ENCODE results near the gene UPF3B. TPM values are rescaled to one million over a fixed set of nuclear protein-coding genes. Genes with fewer than 3 reads are reported as not detected.

Gene UPF3B
- total and polyA plus RNA-seq, 9 of the 15 experiments (the other 6 are each of a cell fraction or from before 2014, with no cell fraction given), result 17.6 to 57.0 (median 32.3) TPM

DNA sequence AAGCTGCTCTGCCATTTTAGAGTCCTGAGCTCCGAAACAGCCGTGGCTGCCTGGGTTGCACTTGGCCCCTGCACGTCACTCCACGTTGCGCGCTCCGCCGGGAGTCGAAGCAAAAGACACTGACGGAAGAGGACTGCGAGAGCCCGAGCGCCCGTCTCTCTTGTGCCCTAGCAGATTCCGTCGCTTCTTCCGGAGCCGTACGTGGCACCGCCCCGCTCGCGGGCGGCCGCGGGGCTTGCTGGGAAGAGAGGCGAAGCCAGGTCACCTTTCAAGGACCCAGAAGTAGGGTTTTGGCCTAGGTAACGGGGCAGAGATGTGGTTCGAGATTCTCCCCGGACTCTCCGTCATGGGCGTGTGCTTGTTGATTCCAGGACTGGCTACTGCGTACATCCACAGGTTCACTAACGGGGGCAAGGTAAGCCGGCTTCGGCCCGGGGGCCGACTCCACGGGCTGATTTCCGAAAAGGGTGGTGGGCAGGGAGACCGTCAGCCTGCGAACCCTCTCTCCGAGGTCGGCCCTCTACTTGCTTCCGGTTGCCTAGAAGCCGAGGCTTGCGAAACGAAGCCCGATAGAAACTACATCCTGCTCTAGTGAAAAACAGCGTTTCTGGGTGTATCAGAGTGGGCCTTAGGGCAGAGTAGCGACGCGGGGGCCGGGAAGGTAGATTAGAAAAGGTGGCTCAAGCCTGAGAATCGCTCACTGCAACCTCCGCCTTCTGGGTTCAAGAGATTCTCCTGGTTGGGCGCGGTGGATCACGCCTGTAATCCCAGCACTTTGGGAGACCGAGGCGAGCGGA, 19.0 kb upstream of the UPF3B start, which contains the start of the genes NDUFA1 and RNF113A (continued):
- TF ChIP-seq ZKSCAN3 (CRISPR knock-in tag; IDR thresholded peaks at IDR 0.05), result no peak
- TF ChIP-seq ZNF655 (CRISPR knock-in tag; IDR thresholded peaks at IDR 0.05), result no peak
- TF ChIP-seq ZBTB8A (IDR thresholded peaks at IDR 0.05; ENCODE audit: partially characterized antibody), result no peak
- no peak for TF ChIP-seq SNAPC5 (CRISPR knock-in tag; IDR thresholded peaks at IDR 0.05)
- TF ChIP-seq, protein P1, sequence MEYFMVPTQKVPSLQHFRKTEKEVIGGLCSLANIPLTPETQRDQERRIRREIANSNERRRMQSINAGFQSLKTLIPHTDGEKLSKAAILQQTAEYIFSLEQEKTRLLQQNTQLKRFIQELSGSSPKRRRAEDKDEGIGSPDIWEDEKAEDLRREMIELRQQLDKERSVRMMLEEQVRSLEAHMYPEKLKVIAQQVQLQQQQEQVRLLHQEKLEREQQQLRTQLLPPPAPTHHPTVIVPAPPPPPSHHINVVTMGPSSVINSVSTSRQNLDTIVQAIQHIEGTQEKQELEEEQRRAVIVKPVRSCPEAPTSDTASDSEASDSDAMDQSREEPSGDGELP (CRISPR knock-in tag; IDR thresholded peaks at IDR 0.05; ENCODE audit: borderline replicate concordance), result peak; percentile 52; the same call in 1 of the 2 replicates
- no peak for TF ChIP-seq PRPF4 (IDR thresholded peaks at IDR 0.05; ENCODE audit: insufficient read depth, low read depth, low read length, poor library complexity, severe bottlenecking)
- no peak for TF ChIP-seq ZNF316 (IDR thresholded peaks at IDR 0.05)
- no peak for TF ChIP-seq ZNF778 (CRISPR knock-in tag; IDR thresholded peaks at IDR 0.05)
- TF ChIP-seq, protein P2, sequence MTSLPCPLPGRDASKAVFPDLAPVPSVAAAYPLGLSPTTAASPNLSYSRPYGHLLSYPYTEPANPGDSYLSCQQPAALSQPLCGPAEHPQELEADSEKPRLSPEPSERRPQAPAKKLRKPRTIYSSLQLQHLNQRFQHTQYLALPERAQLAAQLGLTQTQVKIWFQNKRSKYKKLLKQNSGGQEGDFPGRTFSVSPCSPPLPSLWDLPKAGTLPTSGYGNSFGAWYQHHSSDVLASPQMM (CRISPR knock-in tag; IDR thresholded peaks at IDR 0.05), result no peak
- TF ChIP-seq, protein P3, sequence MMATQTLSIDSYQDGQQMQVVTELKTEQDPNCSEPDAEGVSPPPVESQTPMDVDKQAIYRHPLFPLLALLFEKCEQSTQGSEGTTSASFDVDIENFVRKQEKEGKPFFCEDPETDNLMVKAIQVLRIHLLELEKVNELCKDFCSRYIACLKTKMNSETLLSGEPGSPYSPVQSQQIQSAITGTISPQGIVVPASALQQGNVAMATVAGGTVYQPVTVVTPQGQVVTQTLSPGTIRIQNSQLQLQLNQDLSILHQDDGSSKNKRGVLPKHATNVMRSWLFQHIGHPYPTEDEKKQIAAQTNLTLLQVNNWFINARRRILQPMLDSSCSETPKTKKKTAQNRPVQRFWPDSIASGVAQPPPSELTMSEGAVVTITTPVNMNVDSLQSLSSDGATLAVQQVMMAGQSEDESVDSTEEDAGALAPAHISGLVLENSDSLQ (IDR thresholded peaks at IDR 0.05), result peak; percentile 62; the same call in 1 of the 2 replicates
- TF ChIP-seq CBX1 (IDR thresholded peaks at IDR 0.05; ENCODE audit: low read depth), result 0 out of 2 replicates have a peak, but pooled peaks have one; percentile 48
- peak; percentile 77 for TF ChIP-seq LCOR (CRISPR knock-in tag; IDR thresholded peaks at IDR 0.05)
- no peak for TF ChIP-seq CHD1 (IDR thresholded peaks at IDR 0.05; ENCODE audit: low read length)
- no peak for TF ChIP-seq TARDBP (IDR thresholded peaks at IDR 0.05)
- no peak for TF ChIP-seq RBM25 (IDR thresholded peaks at IDR 0.05; ENCODE audit: low read depth, low read length, severe bottlenecking)
- TF ChIP-seq ARNT (IDR thresholded peaks at IDR 0.05), result no peak
- TF ChIP-seq ZNF311 (CRISPR knock-in tag; IDR thresholded peaks at IDR 0.05), result no peak
- peak; percentile 86 for TF ChIP-seq CEBPB (tag; IDR thresholded peaks at IDR 0.05)
- TF ChIP-seq ZNF717 (CRISPR knock-in tag; IDR thresholded peaks at IDR 0.05), result no peak
- TF ChIP-seq PPARD (CRISPR knock-in tag; IDR thresholded peaks at IDR 0.05), result no peak
- no peak for TF ChIP-seq GTF2B (IDR thresholded peaks at IDR 0.05; ENCODE audit: extremely low read depth, insufficient read length)
- peak; percentile 81; the same call in 1 of the 2 replicates for TF ChIP-seq GTF2F1 (IDR thresholded peaks at IDR 0.05; ENCODE audit: low read depth, low read length)
